ENCODE measurements around the gene CYP2S1. TPM values are rescaled to one million over a fixed set of nuclear protein-coding genes. Genes with fewer than 3 reads are reported as not detected.

Gene CYP2S1
- total RNA-seq, 1 experiment from 2014 or later = 6.8 TPM

DNA sequence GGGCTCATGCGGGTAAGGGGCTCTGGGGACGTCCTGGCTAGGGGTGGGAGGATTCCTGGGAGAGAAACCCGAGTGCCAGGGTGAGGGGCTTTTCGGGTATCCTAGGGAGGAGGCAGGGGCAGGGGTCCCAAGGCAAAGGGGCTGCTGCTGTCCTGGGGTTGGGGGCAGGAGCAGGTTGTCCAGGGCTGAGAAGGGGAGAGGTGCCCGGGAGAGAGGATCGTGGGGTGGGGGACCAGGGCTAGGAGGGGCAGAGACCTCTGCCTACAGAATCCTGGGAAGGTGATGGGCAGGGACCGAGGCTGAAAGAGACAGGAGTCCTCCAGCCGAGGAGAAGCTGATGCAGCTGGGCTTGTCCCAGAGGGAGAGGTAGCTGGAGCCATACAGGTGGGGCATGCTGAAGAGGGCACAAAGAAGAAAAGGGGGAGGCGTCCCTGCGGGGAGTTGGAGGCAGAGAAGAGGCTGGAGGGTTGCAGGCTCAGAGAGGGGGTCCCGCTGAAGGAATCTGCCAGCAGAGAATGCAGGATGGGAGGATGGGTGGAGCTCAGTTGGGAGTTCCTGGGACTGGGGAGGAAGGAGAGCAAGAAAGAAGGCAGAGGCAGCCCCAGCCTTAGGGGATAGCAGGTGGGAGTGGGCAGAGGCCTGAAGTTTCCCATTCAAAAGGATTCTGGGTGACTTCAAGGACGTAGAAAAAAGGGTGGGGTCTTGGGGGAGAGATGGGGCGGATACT, 574 bp downstream of the CYP2S1 start:
- Histone ChIP-seq H3K9me2 (ENCODE audit: insufficient read depth) (no peaks in the 10 kb centered on the region), H3K79me2 (ENCODE audit: low read depth) (no peaks in the 10 kb centered on the region), H3F3A (ENCODE audit: insufficient read depth, low read depth) (no peaks in the 10 kb centered on the region), H2AFZ (peak overlapping the region; percentile 80), H3K4me3 (peak overlapping the region; percentile 60; the same call in 1 of the 2 replicates), H3K36me3 (ENCODE audit: low read depth) (no peaks in the 10 kb centered on the region), H4K20me1 (ENCODE audit: insufficient read depth) (no peaks in the 10 kb centered on the region), H3K27me3 (ENCODE audit: insufficient read depth, low read depth) (no peaks in the 10 kb centered on the region), H3K27ac (no peak overlapping the region), H3K9me3 (ENCODE audit: insufficient read depth, low read depth) (no peaks in the 10 kb centered on the region), H3K4me1 (replicated peaks; ENCODE audit: insufficient read depth) (peaks cover 18% of the 10 kb centered on the region), H3K4me2 (peak overlapping the region; percentile 81)
- intact Hi-C loops (cut with micrococcal nuclease; ENCODE audit: unreplicated experiment) = no loop called here
- no TSS peak for BruUV-seq (replicated peaks)
- DNase-seq = no peak
- ChIA-PET CTCF (interaction anchor here (0.5 kb wide), 1 partner anchor 18 kb away, joined by 3 read pairs; no protein-coding TSS in a partner anchor), POLR2A (ENCODE audit: unreplicated experiment) (interaction anchor here (0.6 kb wide), 1 partner anchor 584 kb away, joined by 4 read pairs; no protein-coding TSS in a partner anchor)
- no peak for TF ChIP-seq EZH2 (IDR thresholded peaks at IDR 0.05; ENCODE audit: low read depth)
- TF ChIP-seq, protein P1, sequence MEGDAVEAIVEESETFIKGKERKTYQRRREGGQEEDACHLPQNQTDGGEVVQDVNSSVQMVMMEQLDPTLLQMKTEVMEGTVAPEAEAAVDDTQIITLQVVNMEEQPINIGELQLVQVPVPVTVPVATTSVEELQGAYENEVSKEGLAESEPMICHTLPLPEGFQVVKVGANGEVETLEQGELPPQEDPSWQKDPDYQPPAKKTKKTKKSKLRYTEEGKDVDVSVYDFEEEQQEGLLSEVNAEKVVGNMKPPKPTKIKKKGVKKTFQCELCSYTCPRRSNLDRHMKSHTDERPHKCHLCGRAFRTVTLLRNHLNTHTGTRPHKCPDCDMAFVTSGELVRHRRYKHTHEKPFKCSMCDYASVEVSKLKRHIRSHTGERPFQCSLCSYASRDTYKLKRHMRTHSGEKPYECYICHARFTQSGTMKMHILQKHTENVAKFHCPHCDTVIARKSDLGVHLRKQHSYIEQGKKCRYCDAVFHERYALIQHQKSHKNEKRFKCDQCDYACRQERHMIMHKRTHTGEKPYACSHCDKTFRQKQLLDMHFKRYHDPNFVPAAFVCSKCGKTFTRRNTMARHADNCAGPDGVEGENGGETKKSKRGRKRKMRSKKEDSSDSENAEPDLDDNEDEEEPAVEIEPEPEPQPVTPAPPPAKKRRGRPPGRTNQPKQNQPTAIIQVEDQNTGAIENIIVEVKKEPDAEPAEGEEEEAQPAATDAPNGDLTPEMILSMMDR (conservative IDR thresholded peaks at IDR 0.05) = no peak

DNA sequence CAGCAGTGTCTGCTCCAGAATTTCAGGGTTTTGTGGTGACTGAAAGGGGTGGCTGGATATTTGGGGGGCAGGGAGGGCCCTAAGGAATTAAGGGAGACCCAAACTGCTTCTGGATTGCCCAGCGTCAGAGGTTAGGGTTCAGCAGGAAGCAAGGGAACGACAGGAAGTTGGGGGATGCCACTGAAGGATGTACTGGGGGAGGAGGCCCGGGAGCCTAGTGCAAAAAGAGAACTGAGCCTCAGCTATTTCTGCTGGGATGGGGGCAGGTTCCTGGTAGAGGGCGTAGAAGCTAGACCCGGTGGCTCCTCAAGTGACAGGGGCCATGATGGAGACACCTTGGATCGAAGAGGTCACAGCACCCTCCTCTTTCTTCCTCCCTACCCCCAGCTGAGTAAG, 1.1 kb downstream of the CYP2S1 start:
- no TSS peak for BruUV-seq (replicated peaks)
- no peak overlapping the region for H2AFZ ChIP-seq
- peak overlapping the region; percentile 81; the same call in 1 of the 2 replicates for H3K4me2 ChIP-seq
- no peaks in the 10 kb centered on the region for H3F3A ChIP-seq (ENCODE audit: insufficient read depth, low read depth)
- H3K36me3 ChIP-seq (ENCODE audit: low read depth) = no peaks in the 10 kb centered on the region
- CTCF ChIA-PET = interaction anchor here (0.5 kb wide), 1 partner anchor 18 kb away, joined by 3 read pairs; no protein-coding TSS in a partner anchor
- intact Hi-C loops (cut with micrococcal nuclease; ENCODE audit: unreplicated experiment) = no loop called here
- H3K9me2 ChIP-seq (ENCODE audit: insufficient read depth) = no peaks in the 10 kb centered on the region
- H3K9me3 ChIP-seq (ENCODE audit: insufficient read depth, low read depth) = no peaks in the 10 kb centered on the region
- no peak overlapping the region for H3K27ac ChIP-seq
- no peak for DNase-seq
- no peaks in the 10 kb centered on the region for H3K27me3 ChIP-seq (ENCODE audit: insufficient read depth, low read depth)
- H4K20me1 ChIP-seq (ENCODE audit: insufficient read depth) = no peaks in the 10 kb centered on the region
- no peaks in the 10 kb centered on the region for H3K79me2 ChIP-seq (ENCODE audit: low read depth)
- peaks cover 16% of the 10 kb centered on the region for H3K4me1 ChIP-seq (replicated peaks; ENCODE audit: insufficient read depth)
- H3K4me3 ChIP-seq = no peak overlapping the region
- TF ChIP-seq, protein P1 (conservative IDR thresholded peaks at IDR 0.05) = no peak
- no peak for TF ChIP-seq EZH2 (IDR thresholded peaks at IDR 0.05; ENCODE audit: low read depth)
- POLR2A ChIA-PET (ENCODE audit: unreplicated experiment) = no interaction called here

DNA sequence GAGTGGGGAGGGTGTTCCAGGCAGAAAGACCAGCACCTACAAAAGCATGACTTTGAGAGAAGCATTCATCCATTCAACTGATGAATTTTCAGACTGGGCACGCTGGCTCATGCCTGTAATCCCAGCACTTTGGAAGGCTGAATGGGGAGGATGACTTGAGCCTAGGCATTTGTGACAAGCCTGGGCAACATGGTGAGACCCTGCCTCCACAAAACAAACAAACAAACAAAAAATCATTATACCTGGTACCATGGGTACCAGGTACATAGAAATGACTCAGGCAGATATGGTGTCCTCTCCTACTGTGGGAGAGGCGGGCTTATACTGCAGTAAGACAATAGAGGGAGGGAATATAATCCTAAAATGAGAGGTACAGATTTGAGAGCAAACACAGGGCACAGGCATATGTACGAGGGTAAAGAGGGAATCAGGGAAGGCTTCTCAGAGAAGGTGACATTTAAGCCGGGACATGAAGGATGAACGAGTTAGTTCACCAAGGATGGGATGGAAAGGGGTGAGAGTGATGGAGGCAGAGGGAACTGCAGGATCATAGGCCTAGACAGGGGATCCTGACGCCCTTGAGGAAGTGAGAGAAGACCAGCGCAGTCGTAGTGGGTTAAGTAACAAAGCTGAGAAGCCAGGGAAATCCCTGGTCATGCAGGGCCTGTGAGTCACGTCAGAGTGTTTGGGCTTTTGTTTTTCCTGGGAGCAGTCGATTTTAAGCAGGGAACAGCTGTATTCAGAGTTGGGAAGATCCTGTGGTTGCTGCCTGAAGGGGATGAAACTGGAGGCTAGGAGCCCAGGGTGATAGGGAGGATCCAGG, 2.9 kb downstream of the CYP2S1 start:
- Histone ChIP-seq H3K79me2 (ENCODE audit: low read depth) (no peaks in the 10 kb centered on the region), H3K9me2 (ENCODE audit: insufficient read depth) (no peaks in the 10 kb centered on the region), H3K4me3 (no peak overlapping the region), H3K27me3 (ENCODE audit: insufficient read depth, low read depth) (no peaks in the 10 kb centered on the region), H3K4me1 (replicated peaks; ENCODE audit: insufficient read depth) (peaks cover 10% of the 10 kb centered on the region), H3K27ac (no peak overlapping the region), H2AFZ (no peak overlapping the region), H4K20me1 (ENCODE audit: insufficient read depth) (no peaks in the 10 kb centered on the region), H3K4me2 (no peak overlapping the region), H3K9me3 (ENCODE audit: insufficient read depth, low read depth) (no peaks in the 10 kb centered on the region), H3K36me3 (ENCODE audit: low read depth) (no peaks in the 10 kb centered on the region), H3F3A (ENCODE audit: insufficient read depth, low read depth) (0 out of 2 replicates have a peak, but pooled peaks cover 5% of the 10 kb centered on the region)
- ChIA-PET CTCF (interaction anchor here (0.6 kb wide), 1 partner anchor 12 kb away, joined by 5 read pairs; no protein-coding TSS in a partner anchor), POLR2A (ENCODE audit: unreplicated experiment) (no interaction called here)
- TF ChIP-seq, protein P1 (conservative IDR thresholded peaks at IDR 0.05) = no peak
- TF ChIP-seq EZH2 (IDR thresholded peaks at IDR 0.05; ENCODE audit: low read depth) = no peak
- no TSS peak for BruUV-seq (replicated peaks)
- intact Hi-C loops (cut with micrococcal nuclease; ENCODE audit: unreplicated experiment) = no loop called here
- no peak for DNase-seq

Measured in PC-9 (cell line).